Ishikawa (cell line): ENCODE data around the gene ARRB1.

Source experiments
- CEBPB ChIP-seq: IDR thresholded peaks from 2 replicates; pipeline ENCODE4 v1.6.1; 2012
- CREB1 ChIP-seq: IDR thresholded peaks from 2 replicates; pipeline ENCODE4 v1.6.1; 2012; ENCODE audit warnings: low read depth
- EGR1 ChIP-seq: IDR thresholded peaks from 2 replicates; pipeline ENCODE4 v1.6.1; 2012
- EP300 ChIP-seq: IDR thresholded peaks from 2 replicates; pipeline ENCODE4 v1.6.1; 2012; ENCODE audit warnings: borderline replicate concordance
- FOXM1 ChIP-seq: IDR thresholded peaks from 2 replicates; pipeline ENCODE4 v1.6.1; 2012; ENCODE audit warnings: low read depth, borderline replicate concordance
- MAX ChIP-seq: IDR thresholded peaks from 2 replicates; pipeline ENCODE4 v1.6.1; 2012
- NFIC ChIP-seq: IDR thresholded peaks from 2 replicates; pipeline ENCODE4 v1.6.1; 2012
- RAD21 ChIP-seq: IDR thresholded peaks from 2 replicates; pipeline ENCODE4 v1.6.1; 2012; ENCODE audit warnings: low read depth
- TAF1 ChIP-seq: IDR thresholded peaks from 2 replicates; pipeline ENCODE4 v1.6.1; 2012; ENCODE audit warnings: low read depth, mild to moderate bottlenecking
- TCF12 ChIP-seq: IDR thresholded peaks from 2 replicates; pipeline ENCODE4 v1.6.1; 2012; ENCODE audit warnings: low read depth
- TEAD4 ChIP-seq: IDR thresholded peaks from 2 replicates; pipeline ENCODE4 v1.6.1; 2012
- YY1 ChIP-seq: IDR thresholded peaks from 2 replicates; pipeline ENCODE4 v1.6.1; 2012; ENCODE audit warnings: low read depth
- ZBTB7A ChIP-seq: IDR thresholded peaks from 2 replicates; pipeline ENCODE4 v1.6.1; 2012; ENCODE audit warnings: low read depth
- TF ChIP-seq, protein P1 (sequence below): IDR thresholded peaks from 2 replicates; pipeline ENCODE4 v1.6.1; 2012
- TF ChIP-seq, protein P2 (sequence below): IDR thresholded peaks from 2 replicates; pipeline ENCODE4 v1.6.1; 2012; ENCODE audit warnings: low read depth, mild to moderate bottlenecking

Gene ARRB1

DNA sequence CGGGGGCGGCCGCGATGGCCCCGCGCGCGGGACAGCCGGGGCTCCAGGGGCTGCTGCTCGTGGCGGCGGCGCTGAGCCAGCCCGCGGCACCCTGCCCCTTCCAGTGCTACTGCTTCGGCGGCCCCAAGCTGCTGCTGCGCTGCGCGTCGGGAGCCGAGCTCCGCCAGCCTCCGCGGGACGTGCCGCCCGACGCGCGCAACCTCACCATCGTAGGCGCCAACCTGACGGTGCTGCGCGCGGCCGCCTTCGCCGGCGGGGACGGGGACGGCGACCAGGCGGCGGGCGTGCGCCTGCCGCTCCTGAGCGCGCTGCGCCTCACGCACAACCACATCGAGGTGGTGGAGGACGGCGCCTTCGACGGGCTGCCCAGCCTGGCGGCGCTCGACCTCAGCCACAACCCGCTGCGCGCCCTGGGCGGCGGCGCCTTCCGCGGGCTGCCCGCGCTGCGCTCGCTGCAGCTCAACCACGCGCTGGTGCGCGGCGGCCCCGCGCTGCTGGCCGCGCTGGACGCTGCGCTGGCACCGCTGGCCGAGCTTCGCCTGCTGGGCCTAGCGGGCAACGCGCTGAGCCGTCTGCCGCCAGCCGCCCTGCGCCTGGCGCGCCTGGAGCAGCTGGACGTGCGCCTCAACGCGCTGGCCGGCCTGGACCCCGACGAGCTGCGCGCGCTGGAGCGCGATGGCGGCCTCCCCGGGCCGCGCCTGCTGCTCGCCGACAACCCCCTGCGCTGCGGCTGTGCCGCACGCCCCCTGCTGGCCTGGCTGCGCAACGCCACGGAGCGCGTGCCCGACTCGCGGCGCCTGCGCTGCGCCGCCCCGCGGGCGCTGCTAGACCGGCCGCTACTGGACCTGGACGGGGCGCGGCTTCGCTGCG is 110.2 kb downstream of the ARRB1 start:
- TF ChIP-seq RAD21 (peak; percentile 43; the same call in 1 of the 2 replicates), CEBPB (no peak), CREB1 (no peak), TEAD4 (no peak), MAX (peak; percentile 73), TAF1 (no peak), ZBTB7A (no peak), TCF12 (no peak), EP300 (0 out of 2 replicates have a peak, but pooled peaks have one; percentile 23), YY1 (peak; percentile 68), FOXM1 (no peak)
- TF ChIP-seq, protein P1, sequence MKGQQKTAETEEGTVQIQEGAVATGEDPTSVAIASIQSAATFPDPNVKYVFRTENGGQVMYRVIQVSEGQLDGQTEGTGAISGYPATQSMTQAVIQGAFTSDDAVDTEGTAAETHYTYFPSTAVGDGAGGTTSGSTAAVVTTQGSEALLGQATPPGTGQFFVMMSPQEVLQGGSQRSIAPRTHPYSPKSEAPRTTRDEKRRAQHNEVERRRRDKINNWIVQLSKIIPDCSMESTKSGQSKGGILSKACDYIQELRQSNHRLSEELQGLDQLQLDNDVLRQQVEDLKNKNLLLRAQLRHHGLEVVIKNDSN = no peak
- TF ChIP-seq, protein P2, sequence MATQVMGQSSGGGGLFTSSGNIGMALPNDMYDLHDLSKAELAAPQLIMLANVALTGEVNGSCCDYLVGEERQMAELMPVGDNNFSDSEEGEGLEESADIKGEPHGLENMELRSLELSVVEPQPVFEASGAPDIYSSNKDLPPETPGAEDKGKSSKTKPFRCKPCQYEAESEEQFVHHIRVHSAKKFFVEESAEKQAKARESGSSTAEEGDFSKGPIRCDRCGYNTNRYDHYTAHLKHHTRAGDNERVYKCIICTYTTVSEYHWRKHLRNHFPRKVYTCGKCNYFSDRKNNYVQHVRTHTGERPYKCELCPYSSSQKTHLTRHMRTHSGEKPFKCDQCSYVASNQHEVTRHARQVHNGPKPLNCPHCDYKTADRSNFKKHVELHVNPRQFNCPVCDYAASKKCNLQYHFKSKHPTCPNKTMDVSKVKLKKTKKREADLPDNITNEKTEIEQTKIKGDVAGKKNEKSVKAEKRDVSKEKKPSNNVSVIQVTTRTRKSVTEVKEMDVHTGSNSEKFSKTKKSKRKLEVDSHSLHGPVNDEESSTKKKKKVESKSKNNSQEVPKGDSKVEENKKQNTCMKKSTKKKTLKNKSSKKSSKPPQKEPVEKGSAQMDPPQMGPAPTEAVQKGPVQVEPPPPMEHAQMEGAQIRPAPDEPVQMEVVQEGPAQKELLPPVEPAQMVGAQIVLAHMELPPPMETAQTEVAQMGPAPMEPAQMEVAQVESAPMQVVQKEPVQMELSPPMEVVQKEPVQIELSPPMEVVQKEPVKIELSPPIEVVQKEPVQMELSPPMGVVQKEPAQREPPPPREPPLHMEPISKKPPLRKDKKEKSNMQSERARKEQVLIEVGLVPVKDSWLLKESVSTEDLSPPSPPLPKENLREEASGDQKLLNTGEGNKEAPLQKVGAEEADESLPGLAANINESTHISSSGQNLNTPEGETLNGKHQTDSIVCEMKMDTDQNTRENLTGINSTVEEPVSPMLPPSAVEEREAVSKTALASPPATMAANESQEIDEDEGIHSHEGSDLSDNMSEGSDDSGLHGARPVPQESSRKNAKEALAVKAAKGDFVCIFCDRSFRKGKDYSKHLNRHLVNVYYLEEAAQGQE = no peak; the same call in 1 of the 2 replicates

GRCh38 chr11:75240311-75241035 is 111.0 kb downstream of the ARRB1 start, which contains the start of gene TPBGL:
Gene TPBGL, plus strand, starts transcription at chr11:75240774. Its CDS starts 276 bp downstream, at chr11:75241050.
- TF ChIP-seq TCF12 (no peak), CREB1 (no peak), YY1 (no peak), TAF1 (no peak), TEAD4 (no peak), EP300 (no peak), CEBPB (no peak), NFIC (no peak), RAD21 (no peak), MAX (no peak), EGR1 (no peak)
- TF ChIP-seq, protein P1 = no peak

GRCh38 chr11:75239531-75240290 is 111.8 kb downstream of the ARRB1 start:
- TF ChIP-seq FOXM1 (no peak), EGR1 (no peak), MAX (no peak), RAD21 (no peak), TCF12 (no peak), ZBTB7A (no peak)
- TF ChIP-seq, protein P1 = no peak

- TF ChIP-seq NFIC = no peak
These were observed 112.6 kb downstream of the ARRB1 start for GRCh38 chr11:75238595-75239440.

DNA sequence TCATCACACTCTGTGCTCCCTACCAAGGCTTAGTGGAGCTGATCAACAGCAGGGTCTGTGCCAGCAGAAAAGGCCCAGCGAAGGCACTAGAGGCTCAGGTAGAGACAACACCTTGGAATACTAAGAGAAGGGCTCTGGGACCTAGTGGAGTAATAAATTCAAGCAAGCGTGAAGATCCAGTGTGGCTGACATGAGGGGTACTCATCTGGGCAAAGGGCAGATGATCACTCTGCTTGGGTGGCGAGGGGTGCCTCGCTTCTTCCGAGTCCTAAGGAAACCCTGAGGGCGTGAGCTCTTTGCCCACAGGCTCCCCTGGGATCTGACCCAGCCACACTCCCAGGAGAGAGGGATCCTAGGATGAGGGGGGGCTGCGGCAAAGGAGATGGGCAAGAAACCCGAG is 114.4 kb downstream of the ARRB1 start:
- TF ChIP-seq YY1 (no peak), ZBTB7A (no peak), TAF1 (no peak)
- TF ChIP-seq, protein P2 = no peak
